Fibroblast of the aortic adventitia (primary cell): ENCODE measurements around the gene SEMA4C. TPM values are rescaled to one million over a fixed set of nuclear protein-coding genes. Genes with fewer than 3 reads are reported as not detected.
A peak's percentile ranks its signal among the peaks of the same experiment; 100 is the strongest.

ENCODE experiments used
- DNase-seq: peaks from one replicate; pipeline ENCODE4 v3.0.0-alpha.2; 2010; ENCODE audit warnings: low read depth
- H3K4me3 ChIP-seq: 2 replicates; pipeline ENCODE4 v1.5.1; 2011; ENCODE audit warnings: low read depth, mild to moderate bottlenecking, control low read depth, low read length, moderate library complexity
- CTCF ChIP-seq: IDR thresholded peaks from 2 replicates; pipeline ENCODE4 v1.5.1; 2011; ENCODE audit warnings: mild to moderate bottlenecking, low read length, control low read depth, inconsistent platforms; ENCODE audit not compliant: insufficient read depth
- total RNA-seq: library from RNA; depleted of rRNA; stranded (reverse); fragments of >200 nt; gene quantifications from 2 replicates; pipeline ENCODE4 v1.2.3, GENCODE V29; 2012; ENCODE audit warnings: low replicate concordance

Gene SEMA4C
- total RNA-seq, 1 donor: 15.4 TPM

GRCh38 chr2:96815326-96816126 lies 54.4 kb downstream of the SEMA4C start:
- peak overlapping the region; percentile 71 for H3K4me3 ChIP-seq
- no peak for TF ChIP-seq CTCF
- peak; percentile 57 for DNase-seq

DNA sequence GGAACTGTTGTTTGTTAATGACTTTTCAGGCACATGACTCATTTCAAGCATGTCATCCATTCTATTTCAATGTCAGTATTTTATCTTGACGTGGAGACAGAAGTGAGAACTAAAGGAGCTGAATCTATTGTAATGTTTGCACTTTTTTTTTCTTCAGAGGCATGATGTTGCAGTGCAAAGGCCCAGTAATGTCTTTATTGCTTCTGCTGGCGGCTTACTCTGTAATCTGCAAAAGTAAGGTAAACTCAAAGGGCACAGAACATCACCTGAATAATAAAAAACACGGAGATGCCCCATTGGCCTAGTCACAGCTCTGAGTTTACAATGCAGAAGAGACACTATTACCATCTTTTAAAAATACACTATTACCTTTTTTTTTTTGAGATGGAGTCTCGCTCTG lies 56.2 kb downstream of the SEMA4C start:
- TF ChIP-seq CTCF: no peak
- H3K4me3 ChIP-seq: no peak overlapping the region
- DNase-seq: no peak

DNA sequence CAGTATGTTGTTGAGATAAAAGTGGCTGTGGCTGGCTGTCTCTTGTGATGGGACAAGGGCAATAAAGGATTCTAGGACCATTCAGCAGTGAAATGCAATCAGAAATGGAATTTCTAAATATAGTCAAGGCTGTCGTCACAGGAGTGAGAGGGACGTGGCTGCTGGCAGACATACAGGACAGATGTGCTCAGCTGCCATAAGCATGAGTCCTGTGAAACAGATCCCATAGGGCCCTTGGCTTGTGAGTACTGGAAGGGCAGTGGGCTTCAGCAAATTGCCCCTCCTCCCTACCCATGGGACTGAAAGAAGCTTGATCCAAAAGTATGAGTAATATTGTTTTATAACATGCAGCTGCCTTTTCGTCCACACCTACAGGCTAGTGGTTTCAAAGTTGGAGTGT lies 58.0 kb downstream of the SEMA4C start:
- peak; percentile 83 for DNase-seq
- H3K4me3 ChIP-seq: no peak overlapping the region
- no peak for TF ChIP-seq CTCF

DNA sequence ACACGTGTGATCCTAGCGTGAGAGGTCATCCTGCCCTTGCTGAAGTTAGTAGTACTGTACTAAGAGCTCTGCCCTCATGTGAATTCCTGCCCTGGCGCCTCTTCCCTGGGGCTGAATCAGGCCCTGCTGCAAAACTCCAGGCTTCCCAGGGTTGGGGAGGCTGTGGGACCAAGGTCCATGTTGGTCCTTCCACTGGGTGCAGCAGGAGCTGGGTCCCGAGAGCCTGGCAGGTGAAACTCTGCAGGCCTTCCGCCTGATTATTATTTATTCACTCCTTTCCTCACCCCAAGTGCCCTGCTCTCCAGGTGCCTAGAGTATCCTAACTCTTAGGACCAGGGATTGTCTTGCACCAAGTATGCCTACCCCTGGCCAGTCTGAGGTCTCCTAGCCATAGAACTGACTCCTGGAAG lies 59.1 kb downstream of the SEMA4C start:
- H3K4me3 ChIP-seq: no peak overlapping the region
- DNase-seq: no peak
- no peak for TF ChIP-seq CTCF

- H3K4me3 ChIP-seq: no peak overlapping the region
- TF ChIP-seq CTCF: no peak
- DNase-seq: no peak
Observed at GRCh38 chr2:96809951-96810782, 59.7 kb downstream of the SEMA4C start.

Other genes with a start within 250 kb of the SEMA4C start
- 39.7 and 45.6 TPM in 2 replicates for gene KANSL3, start 231.8 kb downstream of the SEMA4C start, total RNA-seq
- 0.18 and 0.98 TPM in 2 replicates for gene FER1L5, start 227.3 kb downstream of the SEMA4C start, total RNA-seq
- gene LMAN2L, start 130.0 kb downstream of the SEMA4C start, total RNA-seq: 9.5 and 12.2 TPM in 2 replicates
- gene CNNM4, start 109.2 kb downstream of the SEMA4C start, total RNA-seq: 2.4 and 3.8 TPM in 2 replicates
- gene CNNM3, start 53.8 kb downstream of the SEMA4C start, total RNA-seq: 2.2 and 6.9 TPM in 2 replicates
- gene ANKRD23, start 26.1 kb downstream of the SEMA4C start, total RNA-seq: 2.3 and 6.0 TPM in 2 replicates
- 4.0 and 6.1 TPM in 2 replicates for gene ANKRD39, start 12.1 kb downstream of the SEMA4C start, total RNA-seq
- not detected in 2 replicates for gene FAM178B, start 116.5 kb upstream of the SEMA4C start, total RNA-seq
- gene FAHD2B, start 224.8 kb upstream of the SEMA4C start, total RNA-seq: 0.90 and 2.5 TPM in 2 replicates
- gene ANKRD36, start 243.1 kb upstream of the SEMA4C start, total RNA-seq: 48.9 and 79.8 TPM in 2 replicates